ENCODE data around the gene MINDY4.
A peak's percentile ranks its signal among the peaks of the same experiment; 100 is the strongest.

Gene MINDY4

DNA sequence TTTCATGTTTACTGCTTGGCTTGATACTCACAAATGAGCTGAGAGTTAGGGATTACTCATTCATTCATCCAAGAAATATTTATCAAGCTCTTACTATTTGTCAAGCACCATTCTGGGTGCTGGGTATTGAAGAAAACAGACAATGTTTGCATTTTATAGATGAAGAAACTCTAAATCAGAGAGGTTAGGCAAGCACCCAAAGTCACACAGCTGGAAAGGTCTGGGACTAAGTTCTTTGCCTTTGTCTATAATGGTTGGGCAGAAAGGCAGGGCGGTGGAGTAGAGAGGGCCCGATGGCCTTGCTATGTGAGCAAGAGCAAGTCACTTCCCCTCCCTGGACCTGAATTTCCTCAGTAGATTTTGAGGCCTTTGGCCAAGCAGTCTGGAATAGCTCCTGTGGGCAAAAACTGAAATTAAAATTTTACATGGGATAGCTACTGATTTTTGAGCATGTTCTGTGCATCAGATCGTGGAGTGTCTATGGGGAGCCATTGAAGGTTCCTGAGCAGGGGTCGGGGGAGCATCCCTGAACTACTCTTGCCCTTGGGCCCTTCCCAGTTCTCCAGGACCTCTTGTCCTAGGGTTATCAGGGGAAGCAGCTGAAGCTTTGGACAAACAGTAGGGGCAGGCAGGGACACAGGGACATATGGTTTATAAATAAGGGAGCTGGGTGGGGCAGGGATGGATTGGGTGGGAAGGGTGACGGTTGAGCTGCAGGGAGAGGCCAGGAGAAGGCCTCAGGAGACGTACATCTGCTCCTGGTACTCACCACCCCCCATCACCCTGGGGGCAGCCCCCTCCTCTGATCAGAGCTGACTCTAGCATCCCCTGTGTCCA, 163.7 kb downstream of the MINDY4 start:
- DNase-seq, result no peak

DNA sequence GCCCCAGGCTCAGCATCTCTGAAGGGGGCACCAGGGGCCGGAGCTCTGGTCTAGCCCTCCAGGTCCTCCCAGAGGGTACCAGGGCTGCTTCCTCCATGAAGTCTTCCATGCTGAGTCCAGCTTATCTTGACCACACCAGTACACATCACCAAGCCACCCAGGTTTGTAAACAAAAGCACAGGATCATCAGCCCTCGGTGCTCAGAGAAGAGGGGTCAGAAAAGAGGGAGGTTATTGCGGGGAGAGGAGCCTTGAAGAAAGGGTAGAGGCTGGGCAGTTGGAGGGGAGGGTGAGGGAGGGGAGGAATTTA, 164.3 kb downstream of the MINDY4 start:
- no peak for DNase-seq

DNA sequence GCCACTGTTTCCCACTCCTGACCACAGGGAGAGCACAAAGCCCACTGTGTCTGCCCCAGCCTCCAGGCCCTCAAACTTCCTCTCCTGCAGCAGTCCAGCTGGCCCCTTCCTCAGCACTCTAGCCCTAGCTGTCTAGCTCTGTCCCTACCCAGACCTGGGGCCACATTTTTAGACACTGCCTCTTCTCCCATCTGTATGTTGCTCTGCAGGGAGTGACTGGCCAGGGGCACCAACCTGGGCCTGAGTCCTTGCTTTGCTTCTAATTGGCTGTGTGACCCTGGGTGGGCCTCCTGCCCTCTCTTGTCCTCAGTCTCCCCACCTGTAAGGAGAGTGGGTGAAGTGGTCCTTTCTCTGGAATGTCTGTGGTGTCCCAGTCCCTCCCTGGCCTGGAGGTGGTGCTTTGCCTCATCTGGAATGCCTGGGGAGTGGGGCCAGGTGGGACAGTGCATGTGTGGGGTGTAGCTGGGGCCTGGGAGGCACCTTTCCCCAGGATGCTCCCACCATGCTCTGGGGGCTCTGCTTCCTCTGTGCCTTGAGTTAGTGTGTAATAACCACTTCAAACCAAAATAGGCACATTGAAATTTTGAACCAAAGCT, 165.5 kb downstream of the MINDY4 start:
- DNase-seq, result no peak

DNA sequence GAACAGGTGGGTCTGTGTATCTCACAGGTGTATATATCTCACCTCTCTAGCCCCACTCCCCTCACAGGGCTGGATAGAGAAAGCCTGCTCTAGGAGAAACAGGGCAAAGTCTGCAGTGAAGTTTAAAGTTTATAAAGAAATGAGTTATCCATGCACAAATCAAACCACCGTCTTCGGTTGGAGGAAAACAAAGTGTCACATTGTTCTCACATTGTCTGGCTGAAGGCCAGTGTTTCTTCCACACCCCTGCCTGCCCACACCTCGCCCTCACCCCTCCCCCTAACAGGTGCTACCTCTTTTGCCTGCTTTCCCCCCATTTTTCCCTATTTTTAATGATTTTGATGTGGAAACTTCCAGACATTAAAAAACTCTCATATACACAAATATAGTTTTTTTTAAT, 166.2 kb downstream of the MINDY4 start:
- DNase-seq, result no peak

DNA sequence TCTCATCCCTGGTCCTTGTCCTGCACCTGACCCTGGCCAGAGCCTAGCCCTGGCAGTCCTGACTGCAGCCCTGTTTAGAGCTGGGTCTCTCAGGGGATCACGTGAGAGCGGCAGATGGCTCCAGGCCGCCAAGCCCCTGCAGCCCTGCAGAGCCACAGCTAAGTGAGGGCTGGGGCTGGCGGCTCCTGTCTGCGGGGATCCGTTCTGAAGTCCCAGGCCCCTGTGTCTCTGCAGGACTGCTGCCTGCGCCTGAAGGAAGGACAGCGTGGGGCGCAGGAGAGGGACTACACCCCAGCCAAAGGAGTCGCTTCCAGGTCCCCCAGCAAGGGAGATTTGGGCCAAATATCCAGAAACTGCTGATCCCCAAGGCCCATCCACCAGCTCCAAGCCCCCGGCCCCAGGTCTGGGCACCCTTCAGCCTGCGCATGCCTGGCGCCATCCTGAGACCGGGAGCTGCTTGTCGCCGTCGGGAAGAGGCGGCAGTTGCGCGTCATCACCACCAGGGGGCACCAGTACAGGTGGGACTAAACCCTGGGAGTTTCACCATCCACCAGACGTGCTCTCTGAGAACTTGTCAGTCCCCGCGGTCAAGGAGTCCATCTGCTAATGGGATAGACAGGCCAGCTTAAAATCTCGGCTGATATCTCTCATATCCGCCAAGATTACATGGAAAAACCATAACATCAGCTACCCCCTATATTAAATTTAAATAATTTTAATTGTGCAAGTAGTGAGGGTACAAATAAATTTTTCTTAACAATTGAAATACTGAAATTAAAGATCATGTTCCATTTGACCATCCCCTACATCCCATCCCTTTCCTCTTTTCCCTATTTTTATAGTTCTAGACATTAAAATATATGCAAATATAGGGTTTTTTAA, 167.5 kb downstream of the MINDY4 start:
- DNase-seq, result peak; percentile 95

DNA sequence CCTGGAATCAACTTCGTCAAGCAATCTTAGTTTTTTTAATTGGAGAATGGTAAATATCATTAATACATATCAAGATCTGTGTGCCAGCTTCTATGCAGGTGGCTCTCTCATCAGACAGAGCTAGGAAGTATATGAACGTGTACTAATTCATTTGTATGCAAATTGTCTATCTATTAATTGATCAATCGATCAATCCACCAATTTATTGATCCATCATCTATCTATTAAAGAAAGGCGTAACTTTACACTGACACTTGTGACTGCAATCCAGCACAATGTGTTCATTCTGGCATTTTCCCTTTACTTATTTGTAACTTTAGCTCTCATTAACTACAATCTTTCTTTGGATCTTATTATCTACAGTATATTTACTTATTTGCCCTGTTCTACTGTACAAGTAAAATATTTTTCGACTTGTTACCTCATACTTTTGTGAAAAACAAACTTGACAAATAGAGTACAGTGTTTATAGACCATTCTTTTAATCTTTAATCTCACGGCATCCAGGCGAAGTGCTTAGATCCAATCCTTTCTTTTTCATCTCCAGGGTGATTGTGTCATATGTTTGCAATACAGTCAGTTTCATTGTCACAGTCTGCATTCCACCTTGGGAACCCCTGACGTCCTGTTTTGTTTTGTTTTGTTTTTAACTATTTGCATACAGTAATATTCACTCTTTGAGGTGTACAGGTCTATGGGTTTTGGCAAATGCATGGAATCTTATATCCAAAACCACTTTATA, 170.5 kb downstream of the MINDY4 start:
- peak; percentile 76 for DNase-seq

All from DMS53 (cell line).